ENCODE results near the gene TNNI2. TPM values are rescaled to one million over a fixed set of nuclear protein-coding genes. Genes with fewer than 3 reads are reported as not detected.

TNNI2 gene
- total RNA-seq, 2 donors from 2014 or later: not detected

DNA sequence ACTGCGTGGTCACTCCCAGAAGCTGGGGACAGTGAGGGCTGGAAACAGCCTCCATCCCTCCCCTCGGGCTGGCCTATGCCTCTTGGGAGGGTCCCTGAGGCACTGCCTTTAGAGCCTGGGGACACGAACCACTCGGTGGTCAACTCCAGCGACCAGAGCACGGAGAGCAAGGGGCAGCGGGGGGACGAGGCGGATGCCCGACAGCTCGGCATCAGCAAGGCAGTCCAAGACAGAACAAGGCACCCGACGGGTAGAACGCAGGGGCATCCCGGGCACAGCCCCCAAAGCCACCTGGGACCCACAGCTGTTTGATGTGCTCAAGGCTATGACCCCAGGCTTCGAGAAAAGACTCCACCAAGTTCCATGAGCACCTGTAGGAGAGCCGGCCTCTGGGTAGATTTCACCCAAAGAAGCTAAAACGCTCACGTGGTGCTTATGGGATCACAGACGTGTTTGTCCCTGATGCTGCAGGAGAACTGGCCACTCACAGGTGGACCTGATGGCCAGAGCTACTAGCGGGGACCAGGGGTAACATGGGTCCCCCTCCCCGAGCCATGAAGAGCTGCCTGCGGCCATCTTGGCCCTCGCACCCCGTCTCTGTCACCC is 13.6 kb downstream of the TNNI2 start:
- H3K36me3 Mint-ChIP-seq (ENCODE audit: low read depth): no peaks in the 10 kb centered on the region
- 90 to 93% methylated on average over 20 to 23 of the region's 25 CpGs for WGBS, 2 experiments (ENCODE audit: insufficient coverage in 1 of 2, insufficient read length in 1 of 2)
- Histone ChIP-seq H3K4me3 (ENCODE audit: low read length) (no peak overlapping the region), H3K9me3 (ENCODE audit: control insufficient read depth, low read length) (no peaks in the 10 kb centered on the region), H3K9ac (ENCODE audit: extremely low read depth, low read length, poor library complexity, severe bottlenecking) (no peak overlapping the region), H3K27me3 (ENCODE audit: control insufficient read depth, insufficient read depth, low read length, poor library complexity, severe bottlenecking) (no peaks in the 10 kb centered on the region), H3K36me3 (ENCODE audit: control insufficient read depth, insufficient read depth, low read length) (no peaks in the 10 kb centered on the region), H3K27ac (ENCODE audit: low read depth, low read length) (no peak overlapping the region), H3K4me1 (ENCODE audit: control insufficient read depth, insufficient read depth, low read length) (no peaks in the 10 kb centered on the region)
- H3K4me1 Mint-ChIP-seq: no peaks in the 10 kb centered on the region
- no peak for DNase-seq
- no peak overlapping the region for H3K4me3 Mint-ChIP-seq
- no peak overlapping the region for H3K27ac Mint-ChIP-seq
- H3K27me3 Mint-ChIP-seq (ENCODE audit: insufficient read depth): no peaks in the 10 kb centered on the region
- no peak for TF ChIP-seq CTCF (conservative IDR thresholded peaks at IDR 0.05)
- H3K9me3 Mint-ChIP-seq: no peaks in the 10 kb centered on the region

DNA sequence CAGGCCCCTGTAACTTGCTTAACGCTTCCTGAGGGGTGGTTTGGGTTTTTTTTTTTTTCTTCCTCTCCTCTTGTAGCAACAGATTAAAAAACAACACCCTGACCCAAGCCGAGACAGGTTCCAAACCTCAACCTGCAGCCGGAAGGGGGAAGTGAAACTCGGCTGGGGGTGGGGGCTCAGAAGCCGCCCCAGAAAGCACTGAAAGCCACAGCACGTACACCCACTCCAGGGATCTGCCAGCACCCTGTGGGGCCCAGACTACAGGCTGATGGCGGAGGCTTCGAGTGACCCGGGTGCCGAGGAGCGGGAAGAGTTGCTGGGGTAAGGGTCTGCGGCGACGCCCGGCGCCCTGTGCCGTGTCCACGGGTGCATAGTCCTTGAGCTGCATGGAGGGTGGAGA is 14.1 kb downstream of the TNNI2 start, which contains the start of gene LSP1:
Gene LSP1, plus strand, starts transcription at position 208 of the 400 bp plus-strand sequence. Its CDS starts 61 bp downstream, at position 269.
- H3K4me1 Mint-ChIP-seq: no peaks in the 10 kb centered on the region
- no peak within 1 kb of the TSS for H3K4me3 Mint-ChIP-seq
- Histone ChIP-seq H3K36me3 (ENCODE audit: control insufficient read depth, insufficient read depth, low read length) (no peaks in the 10 kb centered on the region), H3K4me3 (ENCODE audit: low read length) (no peak within 1 kb of the TSS), H3K9me3 (ENCODE audit: control insufficient read depth, low read length) (no peaks in the 10 kb centered on the region), H3K27ac (ENCODE audit: low read depth, low read length) (no peak within 1 kb of the TSS), H3K27me3 (ENCODE audit: control insufficient read depth, insufficient read depth, low read length, poor library complexity, severe bottlenecking) (no peaks in the 10 kb centered on the region), H3K4me1 (ENCODE audit: control insufficient read depth, insufficient read depth, low read length) (no peaks in the 10 kb centered on the region), H3K9ac (ENCODE audit: extremely low read depth, low read length, poor library complexity, severe bottlenecking) (no peak within 1 kb of the TSS)
- H3K27ac Mint-ChIP-seq: no peak within 1 kb of the TSS
- no peaks in the 10 kb centered on the region for H3K36me3 Mint-ChIP-seq (ENCODE audit: low read depth)
- TF ChIP-seq CTCF (conservative IDR thresholded peaks at IDR 0.05): no peak
- WGBS, 2 experiments (ENCODE audit: insufficient coverage in 1 of 2, insufficient read length in 1 of 2): 86 to 92% methylated on average over 16 to 17 of the region's 18 CpGs
- no peaks in the 10 kb centered on the region for H3K9me3 Mint-ChIP-seq
- DNase-seq: no peak
- H3K27me3 Mint-ChIP-seq (ENCODE audit: insufficient read depth): no peaks in the 10 kb centered on the region

DNA sequence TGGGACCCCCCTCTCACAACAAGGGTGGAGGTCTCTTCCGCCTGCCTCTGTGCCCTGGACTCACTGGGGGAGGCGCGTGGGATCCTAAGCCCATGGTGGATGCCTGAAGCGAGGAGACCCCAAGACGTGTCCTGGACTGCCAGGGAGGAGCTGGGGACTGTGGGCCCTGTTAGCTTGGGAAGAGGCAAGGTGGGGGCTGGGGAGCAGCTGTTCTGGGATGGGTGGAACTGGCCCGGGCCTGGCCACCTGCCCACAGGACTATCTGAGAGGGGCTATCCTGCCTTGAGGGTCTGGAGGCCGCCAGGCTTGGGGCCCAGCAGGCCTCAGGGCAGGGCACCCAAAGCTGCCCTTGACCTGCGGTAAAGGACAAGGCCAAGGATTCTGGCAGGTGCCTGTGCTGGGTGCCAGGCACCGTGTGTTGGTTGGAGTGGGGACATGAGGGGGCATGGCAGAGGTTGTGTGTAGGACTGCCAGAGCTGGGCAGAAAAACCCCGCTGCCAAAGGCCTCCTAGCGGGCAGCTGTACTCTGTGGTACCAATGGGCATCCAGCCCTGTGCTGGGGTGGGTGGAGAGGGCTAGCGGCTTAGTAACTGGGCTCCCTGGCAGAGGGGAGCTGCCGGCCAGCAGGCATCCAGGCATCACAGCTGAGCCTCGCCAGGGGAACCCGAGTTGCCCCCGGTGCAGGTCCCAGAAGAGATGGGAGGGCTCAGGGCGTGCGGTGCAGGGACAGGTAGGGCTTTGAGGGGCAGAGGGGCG is 14.8 kb downstream of the TNNI2 start:
- H3K9me3 Mint-ChIP-seq: no peaks in the 10 kb centered on the region
- H3K27me3 ChIP-seq (ENCODE audit: control insufficient read depth, insufficient read depth, low read length, poor library complexity, severe bottlenecking): no peaks in the 10 kb centered on the region
- no peaks in the 10 kb centered on the region for H3K4me1 ChIP-seq (ENCODE audit: control insufficient read depth, insufficient read depth, low read length)
- no peak overlapping the region for H3K4me3 Mint-ChIP-seq
- H3K27ac Mint-ChIP-seq: no peak overlapping the region
- no peak for DNase-seq
- no peak overlapping the region for H3K27ac ChIP-seq (ENCODE audit: low read depth, low read length)
- H3K9ac ChIP-seq (ENCODE audit: extremely low read depth, low read length, poor library complexity, severe bottlenecking): no peak overlapping the region
- H3K36me3 Mint-ChIP-seq (ENCODE audit: low read depth): no peaks in the 10 kb centered on the region
- no peaks in the 10 kb centered on the region for H3K36me3 ChIP-seq (ENCODE audit: control insufficient read depth, insufficient read depth, low read length)
- no peak overlapping the region for H3K4me3 ChIP-seq (ENCODE audit: low read length)
- H3K27me3 Mint-ChIP-seq (ENCODE audit: insufficient read depth): no peaks in the 10 kb centered on the region
- H3K4me1 Mint-ChIP-seq: no peaks in the 10 kb centered on the region
- no peak for TF ChIP-seq CTCF (conservative IDR thresholded peaks at IDR 0.05)
- WGBS, 2 experiments (ENCODE audit: insufficient coverage in 1 of 2, insufficient read length in 1 of 2): 91 to 100% methylated on average over 3 to 19 of the region's 19 CpGs
- no peaks in the 10 kb centered on the region for H3K9me3 ChIP-seq (ENCODE audit: control insufficient read depth, low read length)

All from endodermal cell (in vitro differentiated cells).